GM18870 (cell line): ENCODE data around the gene ZNF273.
"Not testable (repeated sequence)": the region's sequence is repeated elsewhere in the genome, so short reads cannot be mapped to it uniquely, and the experiment has no call there.

Experiments used
- ATAC-seq: cut with Tn5 transposase; IDR thresholded peaks from one replicate; pipeline ENCODE4 v1.9.1; 2021; ENCODE audit warnings: moderate library complexity; ENCODE audit not compliant: unreplicated experiment

The ZNF273 gene

GRCh38 chr7:64944667-64945502 is 41.8 kb downstream of the ZNF273 start:
- not testable (repeated sequence) for ATAC-seq

DNA sequence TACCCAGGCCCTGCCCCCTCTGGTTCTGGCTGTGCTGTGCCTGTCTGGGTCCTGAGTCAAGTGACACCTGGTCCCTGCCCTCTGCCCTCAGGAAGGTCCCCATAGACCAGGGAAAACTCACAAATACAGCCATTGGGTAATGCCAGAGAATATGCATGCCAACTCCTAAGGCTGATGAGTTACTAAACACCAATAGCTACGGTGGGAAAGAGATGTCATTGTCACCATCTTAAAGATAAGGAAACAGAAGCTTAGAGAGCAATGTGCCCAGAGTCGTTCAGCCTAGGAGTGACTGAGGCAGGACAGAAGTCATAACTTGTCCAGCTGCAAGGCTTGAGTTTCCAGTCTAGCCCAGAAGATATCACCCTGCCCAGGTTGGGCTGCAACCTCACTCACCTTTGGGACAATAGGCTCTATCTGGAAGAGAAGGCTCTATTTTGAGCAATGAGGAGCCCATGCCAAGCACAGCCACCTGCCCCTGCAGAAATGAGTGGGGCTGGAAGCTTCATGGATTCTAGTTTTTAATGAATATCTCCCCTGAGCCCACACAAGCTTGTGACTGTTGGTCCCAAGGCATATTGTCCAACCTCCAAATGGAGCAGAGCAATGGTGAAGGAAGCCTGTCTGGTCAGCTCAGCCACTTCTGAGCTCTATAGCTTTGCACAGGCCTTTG is 42.6 kb downstream of the ZNF273 start:
- no peak for ATAC-seq

DNA sequence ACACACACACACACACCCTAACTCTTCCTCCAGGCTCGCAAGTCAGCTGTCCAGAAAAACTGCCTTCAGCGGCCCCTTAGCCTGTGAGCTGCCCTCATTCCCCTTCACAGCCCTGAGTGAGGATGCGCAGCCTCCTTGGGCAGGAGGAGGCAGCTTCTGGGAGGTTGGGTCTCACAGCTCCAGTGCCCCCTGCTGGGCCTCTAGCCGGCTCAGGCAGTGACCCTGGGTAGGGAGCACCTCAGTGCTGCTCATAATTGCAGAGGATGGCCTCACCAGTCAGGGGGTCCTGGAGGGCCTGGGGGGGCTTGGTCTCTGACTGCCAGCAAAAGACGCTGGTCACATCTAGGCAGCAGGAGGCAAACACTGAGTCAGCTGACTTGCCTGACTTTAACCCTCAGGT is 43.7 kb downstream of the ZNF273 start:
- no peak for ATAC-seq

DNA sequence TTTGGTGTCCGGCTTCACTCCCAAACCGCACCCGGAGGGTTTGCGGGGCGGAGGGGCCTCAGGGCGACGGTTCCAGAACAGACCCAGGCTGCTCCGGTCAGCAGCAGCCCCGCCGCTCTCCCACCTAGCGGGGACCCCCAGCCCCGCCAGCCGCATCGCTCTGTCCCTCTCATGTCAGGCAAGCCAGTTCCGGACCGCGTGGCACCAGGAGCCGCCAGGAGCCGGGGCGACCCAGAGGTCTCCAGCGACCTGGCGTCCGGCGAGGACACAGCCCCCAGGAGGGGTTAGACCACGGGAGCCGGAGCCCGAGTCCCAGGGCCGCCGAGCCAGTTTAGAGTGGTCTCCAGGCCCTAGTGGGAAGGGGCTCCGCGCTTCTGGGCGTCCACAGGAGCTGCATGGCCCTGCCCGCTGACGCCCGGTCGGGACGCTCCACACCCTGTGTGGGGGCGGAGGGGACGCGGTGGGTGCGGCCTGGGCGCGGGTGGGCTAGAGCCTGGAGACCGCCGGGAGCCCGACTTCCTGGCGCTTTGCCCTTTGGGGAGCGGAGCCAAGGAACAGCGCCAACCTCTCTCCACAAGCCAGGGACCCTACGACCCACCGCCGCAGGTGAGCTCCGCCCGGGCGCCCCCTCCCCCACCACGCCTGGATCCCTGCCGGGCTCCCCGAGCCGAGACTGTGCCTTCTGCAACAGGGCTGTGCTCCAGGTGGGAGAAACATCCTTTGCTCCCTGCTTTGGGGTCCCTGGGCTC is 44.4 kb downstream of the ZNF273 start:
- no peak for ATAC-seq

GRCh38 chr7:64948774-64949173 is 45.7 kb downstream of the ZNF273 start:
- not testable (repeated sequence) for ATAC-seq

DNA sequence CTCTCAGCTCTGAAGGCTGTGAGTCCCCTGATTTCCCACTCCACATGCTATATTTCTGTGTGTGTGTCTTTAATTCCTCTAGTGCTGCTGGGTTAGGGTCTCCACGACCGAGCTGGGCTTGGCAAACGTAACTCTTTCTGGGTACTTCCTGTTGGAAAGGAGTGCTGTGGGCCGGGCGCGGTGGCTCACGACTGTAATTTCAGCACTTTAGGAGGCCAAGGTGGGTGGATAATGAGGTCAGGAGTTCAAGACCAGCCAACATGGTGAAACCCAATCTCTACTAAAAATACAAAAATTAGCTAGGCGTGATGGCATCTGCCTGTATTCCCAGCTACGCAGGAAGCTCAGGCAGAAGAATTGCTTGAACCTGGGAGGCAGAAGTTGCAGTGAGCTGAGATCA is 47.6 kb downstream of the ZNF273 start:
- ATAC-seq, result not testable (repeated sequence)

DNA sequence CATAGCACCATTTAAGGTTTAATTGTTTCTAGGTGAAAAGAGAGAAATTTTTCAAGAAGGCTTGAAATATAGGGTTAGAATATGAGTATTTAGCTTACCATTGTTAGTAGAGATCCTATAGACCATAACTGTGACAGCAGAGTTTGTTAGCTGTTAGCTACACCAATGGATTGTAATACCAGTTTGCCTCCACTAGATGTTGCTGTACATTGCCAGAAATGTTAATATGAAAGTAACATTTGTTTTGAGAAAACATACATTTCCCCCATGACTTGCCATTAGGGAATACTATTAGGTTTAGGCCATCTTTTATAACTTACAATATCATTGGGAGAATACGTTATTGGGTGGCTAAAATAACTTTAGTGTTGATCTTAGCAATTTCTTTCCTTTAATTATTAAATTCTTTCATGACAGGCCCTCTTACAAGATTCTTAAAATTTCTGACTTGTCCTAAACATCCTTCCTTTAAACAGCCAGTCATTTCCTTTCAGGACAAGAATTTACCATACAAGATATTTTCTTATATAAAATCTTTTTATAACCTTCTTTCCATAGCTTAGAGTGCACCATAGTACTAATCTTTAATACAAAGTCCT is 48.3 kb downstream of the ZNF273 start:
- ATAC-seq, result no peak

- no peak for ATAC-seq
These were observed 56.1 kb downstream of the ZNF273 start for GRCh38 chr7:64959072-64959747.

GRCh38 chr7:64965594-64965993 is 62.5 kb downstream of the ZNF273 start:
- ATAC-seq, result no peak

- no peak for ATAC-seq
These were observed 75.6 kb downstream of the ZNF273 start for GRCh38 chr7:64978497-64979203.
